SK-N-SH (cell line): ENCODE measurements around the gene INS. TPM values are rescaled to one million over a fixed set of nuclear protein-coding genes. Genes with fewer than 3 reads are reported as not detected.

ENCODE experiments used
- CTCF ChIA-PET: fragments of 300-600, 350-600 bp; formaldehyde crosslinking; extraction: SDS; loops from one replicate; lab custom pipeline; 2021; lab: Yijun Ruan, JAX
- POLR2A ChIA-PET: fragments of 350-600 bp; sonication (Branson Sonifier 250); formaldehyde crosslinking; extraction: SDS; loops from one replicate; lab custom pipeline; 2020; ENCODE audit warnings: antibody characterized with exemption, inconsistent platforms; lab: Yijun Ruan, JAX
- DNase-seq: peaks from one replicate; pipeline ENCODE4 v3.0.0; 2012
- H2AFZ ChIP-seq: fragments of 200-600 bp; sonication (generic); 2 replicates; pipeline ENCODE4 v1.8.1; 2016; ENCODE audit warnings: antibody characterized with exemption, mild to moderate bottlenecking, low read depth
- H3F3A ChIP-seq: fragments of 200-600 bp; sonication (generic); replicated peaks from 2 replicates; pipeline ENCODE3; 2016; ENCODE audit warnings: antibody characterized with exemption, mild to moderate bottlenecking; ENCODE audit not compliant: insufficient read depth
- H3K27ac ChIP-seq, 2 experiments: fragments of 200-500 bp in 1 of 2; fragments of 200-600 bp in 1 of 2; sonication (Bioruptor generic) in 1 of 2; sonication (generic), shearing (Covaris generic) in 1 of 2; 2 replicates each; pipeline versions ENCODE4 v1.5.1 to v1.6.1; 2014 to 2016; ENCODE audit warnings: low read depth in 2 of 2, inconsistent platforms in 1 of 2, low read length in 1 of 2, mild to moderate bottlenecking in 1 of 2, mixed read lengths in 1 of 2
- H3K27me3 ChIP-seq: fragments of 200-600 bp; sonication (generic), shearing (Covaris generic); 2 replicates; pipeline ENCODE4 v1.6.1; 2016; ENCODE audit warnings: mixed run types; ENCODE audit not compliant: insufficient read depth
- H3K36me3 ChIP-seq, 2 experiments: fragments of 200-500 bp in 1 of 2; fragments of 200-600 bp in 1 of 2; sonication (Bioruptor generic) in 1 of 2; sonication (generic) in 1 of 2; replicated peaks in 1 of 2; 2 replicates each; pipeline versions ENCODE3 to v1.5.1; 2014 to 2016; ENCODE audit warnings: low read length in 1 of 2, mild to moderate bottlenecking in 1 of 2; ENCODE audit not compliant: insufficient read depth in 2 of 2, control insufficient read depth in 1 of 2
- H3K4me1 ChIP-seq, 2 experiments: fragments of 200-500 bp in 1 of 2; fragments of 200-600 bp in 1 of 2; sonication (Bioruptor generic) in 1 of 2; sonication (generic), shearing (Covaris generic) in 1 of 2; 2 replicates each; pipeline versions ENCODE4 v1.5.1 to v1.6.1; 2014 to 2016; ENCODE audit warnings: low read depth in 1 of 2, low read length in 1 of 2, mixed run types in 1 of 2; ENCODE audit not compliant: insufficient read depth in 2 of 2, control insufficient read depth in 1 of 2
- H3K4me2 ChIP-seq: fragments of 200-600 bp; sonication (generic), shearing (Covaris generic); 2 replicates; pipeline ENCODE4 v1.6.1; 2017; ENCODE audit warnings: mixed run types
- H3K4me3 ChIP-seq, 2 experiments: fragments of 200-500 bp in 1 of 2; fragments of 200-600 bp in 1 of 2; sonication (Bioruptor generic) in 1 of 2; sonication (generic), shearing (Covaris generic) in 1 of 2; 2 replicates each; pipeline versions ENCODE4 v1.5.1 to v1.8.1; 2014 to 2016; ENCODE audit warnings: low read depth in 2 of 2, inconsistent platforms in 1 of 2, low read length in 1 of 2, mild to moderate bottlenecking in 1 of 2, mixed read lengths in 1 of 2, moderate library complexity in 1 of 2
- H3K79me2 ChIP-seq: fragments of 200-600 bp; sonication (generic); 2 replicates; pipeline ENCODE4 v1.8.1; 2017; ENCODE audit warnings: mild to moderate bottlenecking; ENCODE audit not compliant: insufficient read depth
- H3K9ac ChIP-seq: fragments of 200-600 bp; sonication (generic); 2 replicates; pipeline ENCODE4 v1.6.1; 2017; ENCODE audit warnings: mixed run types
- H3K9me2 ChIP-seq: fragments of 200-600 bp; sonication (generic); 2 replicates; pipeline ENCODE4 v1.6.1; 2017; ENCODE audit warnings: mixed run types
- H3K9me3 ChIP-seq: fragments of 200-600 bp; sonication (generic); 2 replicates; pipeline ENCODE4 v1.6.1; 2017; ENCODE audit warnings: mixed run types, mild to moderate bottlenecking, moderate library complexity
- H4K20me1 ChIP-seq: fragments of 200-600 bp; sonication (generic); 2 replicates; pipeline ENCODE4 v1.6.1; 2017; ENCODE audit warnings: mild to moderate bottlenecking, mixed run types; ENCODE audit not compliant: insufficient read depth
- CHD2 ChIP-seq: fragments of 150-350 bp; IDR thresholded peaks from 2 replicates; pipeline ENCODE4 v1.6.1; 2018; ENCODE audit warnings: low read length; ENCODE audit not compliant: partially characterized antibody
- ELF1 ChIP-seq: IDR thresholded peaks from 2 replicates; pipeline ENCODE4 v1.4.0; 2012
- FOSL2 ChIP-seq: IDR thresholded peaks from 2 replicates; pipeline ENCODE4 v1.4.0; 2012; ENCODE audit warnings: low read depth, mild to moderate bottlenecking, moderate library complexity, borderline replicate concordance
- FOXJ3 ChIP-seq: sonication (generic); formaldehyde crosslinking; IDR thresholded peaks from 2 replicates; pipeline ENCODE4 v1.5.1; 2020; ENCODE audit warnings: mild to moderate bottlenecking, missing genetic modification reagents
- GABPA ChIP-seq: IDR thresholded peaks from 2 replicates; pipeline ENCODE4 v1.4.0; 2012; ENCODE audit warnings: low read depth, mild to moderate bottlenecking
- GATA2 ChIP-seq: sonication (generic); formaldehyde crosslinking; IDR thresholded peaks from 2 replicates; pipeline ENCODE4 v1.5.0; 2020; ENCODE audit warnings: mild to moderate bottlenecking, missing genetic modification reagents
- IRF3 ChIP-seq: fragments of 150-350 bp; IDR thresholded peaks from 2 replicates; pipeline ENCODE4 v1.6.1; 2016; ENCODE audit warnings: mild to moderate bottlenecking, low read depth, low read length
- JUND ChIP-seq: IDR thresholded peaks from 2 replicates; pipeline ENCODE4 v1.4.0; 2012
- MAX ChIP-seq: IDR thresholded peaks from 2 replicates; pipeline ENCODE4 v1.4.0; 2012; ENCODE audit warnings: low read depth
- NFIC ChIP-seq: IDR thresholded peaks from 2 replicates; pipeline ENCODE4 v1.4.0; 2012; ENCODE audit warnings: borderline replicate concordance
- NRF1 ChIP-seq: IDR thresholded peaks from 2 replicates; pipeline ENCODE4 v1.6.1; 2012; ENCODE audit warnings: low read depth, mild to moderate bottlenecking, low read length
- POLR2AphosphoS5 ChIP-seq: IDR thresholded peaks from 2 replicates; pipeline ENCODE4 v1.6.1; 2012; ENCODE audit warnings: low read depth, low read length
- RAD21 ChIP-seq: IDR thresholded peaks from 2 replicates; pipeline ENCODE4 v1.6.1; 2012; ENCODE audit warnings: mild to moderate bottlenecking, low read length
- RCOR1 ChIP-seq: fragments of 150-350 bp; IDR thresholded peaks from 2 replicates; pipeline ENCODE4 v1.6.1; 2017; ENCODE audit warnings: antibody characterized with exemption, low read length
- RXRA ChIP-seq: IDR thresholded peaks from 2 replicates; pipeline ENCODE4 v1.4.0; 2012; ENCODE audit warnings: low read depth, mild to moderate bottlenecking, borderline replicate concordance
- SIN3A ChIP-seq: IDR thresholded peaks from 2 replicates; pipeline ENCODE4 v1.6.1; 2012; ENCODE audit warnings: low read depth, mild to moderate bottlenecking, low read length, moderate library complexity, borderline replicate concordance
- SMC3 ChIP-seq: IDR thresholded peaks from 2 replicates; pipeline ENCODE4 v1.6.1; 2012; ENCODE audit warnings: low read depth, low read length, improper control_type of control experiment
- TAF1 ChIP-seq: IDR thresholded peaks from 2 replicates; pipeline ENCODE4 v1.6.1; 2012; ENCODE audit warnings: low read depth, mild to moderate bottlenecking, low read length, moderate library complexity, borderline replicate concordance
- TCF12 ChIP-seq: IDR thresholded peaks from 2 replicates; pipeline ENCODE4 v1.4.0; 2012
- YY1 ChIP-seq: IDR thresholded peaks from 2 replicates; pipeline ENCODE4 v1.4.0; 2012; ENCODE audit warnings: low read depth, mild to moderate bottlenecking
- ZBTB33 ChIP-seq: IDR thresholded peaks from 2 replicates; pipeline ENCODE4 v1.4.0; 2012; ENCODE audit warnings: low read depth, borderline replicate concordance
- WGBS: methylation state at CpG from one replicate; pipeline ENCODE4 v1.1.6; 2017; ENCODE audit warnings: low lambda C conversion rate; 5-methylcytosine and 5-hydroxymethylcytosine counted together
- polyA plus RNA-seq, 3 experiments: library from polyadenylated mRNA; depleted of rRNA; stranded (reverse); fragments of >200 nt; gene quantifications; 2 replicates each; pipeline ENCODE4 v1.2.3, GENCODE V29; 2012
- TF ChIP-seq, protein P1 (sequence below): fragments of 150-350 bp; IDR thresholded peaks from 2 replicates; pipeline ENCODE4 v1.6.1; 2017; ENCODE audit warnings: antibody characterized with exemption, low read length, low read depth, borderline replicate concordance

The INS gene
- polyA plus RNA-seq, 1 of the 3 experiments (the other 2 are of a cell fraction), result not detected

DNA sequence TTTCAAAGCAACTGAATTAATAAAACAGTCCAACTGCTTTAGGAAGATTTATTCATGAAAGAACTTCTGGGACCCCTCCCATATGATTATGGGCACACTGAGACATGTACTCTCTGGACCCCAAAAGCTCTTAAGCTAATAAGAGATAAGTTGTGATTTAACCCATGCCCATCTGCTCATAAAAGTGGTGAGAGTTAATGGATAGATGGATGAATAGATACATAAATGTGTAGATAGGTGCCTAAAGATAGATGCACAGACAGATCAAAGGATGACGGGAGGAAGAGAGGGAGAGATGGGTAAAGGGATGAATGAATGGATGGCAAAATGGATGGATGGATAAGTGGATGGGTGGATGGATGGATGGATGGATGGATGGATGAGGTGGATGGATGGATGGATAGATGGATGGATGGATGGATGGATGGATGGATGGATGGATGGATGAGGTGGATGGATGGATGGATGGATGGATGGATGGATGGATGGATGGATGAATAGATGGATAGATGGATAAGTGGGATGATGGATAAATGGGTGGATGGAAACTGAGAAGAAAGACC is 40.0 kb upstream of the INS start:
- Histone ChIP-seq H3K4me3 (no peak overlapping the region), H3K36me3 (no peaks in the 10 kb centered on the region), H3K9me3 (no peaks in the 10 kb centered on the region), H3K4me2 (no peak overlapping the region), H3K4me1 (peaks cover 0 to 2% of the 10 kb centered on the region in 2 experiments; a peak in 1 of 4 replicates), H4K20me1 (no peaks in the 10 kb centered on the region), H3K27me3 (no peaks in the 10 kb centered on the region), H3F3A (no peaks in the 10 kb centered on the region), H2AFZ (no peak overlapping the region), H3K27ac (no peak overlapping the region), H3K9me2 (no peaks in the 10 kb centered on the region), H3K79me2 (no peaks in the 10 kb centered on the region), H3K9ac (no peak overlapping the region)
- 51% methylated on average over 1 of the region's 1 CpG for WGBS
- TF ChIP-seq FOSL2 (no peak), CHD2 (no peak), SIN3A (no peak), POLR2AphosphoS5 (no peak), TCF12 (no peak), RXRA (no peak), RAD21 (no peak), JUND (no peak), RCOR1 (no peak), SMC3 (no peak), MAX (no peak)
- TF ChIP-seq, protein P1, sequence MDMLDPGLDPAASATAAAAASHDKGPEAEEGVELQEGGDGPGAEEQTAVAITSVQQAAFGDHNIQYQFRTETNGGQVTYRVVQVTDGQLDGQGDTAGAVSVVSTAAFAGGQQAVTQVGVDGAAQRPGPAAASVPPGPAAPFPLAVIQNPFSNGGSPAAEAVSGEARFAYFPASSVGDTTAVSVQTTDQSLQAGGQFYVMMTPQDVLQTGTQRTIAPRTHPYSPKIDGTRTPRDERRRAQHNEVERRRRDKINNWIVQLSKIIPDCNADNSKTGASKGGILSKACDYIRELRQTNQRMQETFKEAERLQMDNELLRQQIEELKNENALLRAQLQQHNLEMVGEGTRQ, result no peak
- CTCF ChIA-PET, result interaction anchor here (0.8 to 7.9 kb wide), 3 partner anchors 98 to 326 kb away, joined by 3 to 143 read pairs (median 3); no protein-coding TSS in a partner anchor
- no peak for DNase-seq
- POLR2A ChIA-PET, result no interaction called here

GRCh38 chr11:2200536-2200935 is 39.5 kb upstream of the INS start:
- Histone ChIP-seq H3K27ac (no peak overlapping the region), H4K20me1 (no peaks in the 10 kb centered on the region), H3K9ac (no peak overlapping the region), H3F3A (no peaks in the 10 kb centered on the region), H3K79me2 (no peaks in the 10 kb centered on the region), H3K36me3 (no peaks in the 10 kb centered on the region), H3K4me1 (peaks cover 0 to 2% of the 10 kb centered on the region in 2 experiments; a peak in 1 of 4 replicates), H3K9me3 (no peaks in the 10 kb centered on the region), H3K4me3 (no peak overlapping the region), H2AFZ (no peak overlapping the region), H3K27me3 (no peaks in the 10 kb centered on the region), H3K4me2 (no peak overlapping the region), H3K9me2 (no peaks in the 10 kb centered on the region)
- ChIA-PET POLR2A (no interaction called here), CTCF (interaction anchor here (0.7 to 7.9 kb wide), 4 partner anchors 199 to 331 kb away, joined by 3 to 143 read pairs (median 12); no protein-coding TSS in a partner anchor)
- TF ChIP-seq YY1, result no peak
- TF ChIP-seq IRF3, result no peak
- no peak for TF ChIP-seq JUND
- TF ChIP-seq, protein P1, result no peak
- no peak for TF ChIP-seq NRF1
- TF ChIP-seq ELF1, result no peak
- no peak for TF ChIP-seq TCF12
- no peak for TF ChIP-seq CHD2
- no peak for TF ChIP-seq NFIC
- TF ChIP-seq SIN3A, result no peak
- TF ChIP-seq GABPA, result no peak
- no peak for TF ChIP-seq TAF1
- TF ChIP-seq ZBTB33, result no peak
- TF ChIP-seq MAX, result no peak
- TF ChIP-seq GATA2 (CRISPR knock-in tag), result no peak
- no peak for TF ChIP-seq FOXJ3 (CRISPR knock-in tag)
- DNase-seq, result no peak
- 22% methylated on average over 10 of the region's 11 CpGs for WGBS
